ENCODE measurements around the gene MYL2.

MYL2 gene

GRCh38 chr12:110874351-110874750 is 46.0 kb downstream of the MYL2 start:
- Histone ChIP-seq H3K27me3 (replicated peaks; ENCODE audit: control insufficient read depth, insufficient read depth, low read length) (peaks cover 2% of the 10 kb centered on the region), H3K4me3 (replicated peaks; ENCODE audit: low read depth, low read length) (no peak overlapping the region), H3K36me3 (ENCODE audit: control insufficient read depth, insufficient read depth, low read length) (no peaks in the 10 kb centered on the region)
- no peak for TF ChIP-seq CTCF (IDR thresholded peaks at IDR 0.05; ENCODE audit: insufficient read depth, low read length, poor library complexity, severe bottlenecking)
- DNase-seq (ENCODE audit: extremely low read depth, insufficient read length) = no peak

GRCh38 chr12:110872100-110872499 is 48.3 kb downstream of the MYL2 start:
- DNase-seq (ENCODE audit: extremely low read depth, insufficient read length) = no peak
- Histone ChIP-seq H3K27me3 (replicated peaks; ENCODE audit: control insufficient read depth, insufficient read depth, low read length) (peaks cover 2% of the 10 kb centered on the region), H3K4me3 (replicated peaks; ENCODE audit: low read depth, low read length) (no peak overlapping the region), H3K36me3 (ENCODE audit: control insufficient read depth, insufficient read depth, low read length) (no peaks in the 10 kb centered on the region)
- TF ChIP-seq CTCF (IDR thresholded peaks at IDR 0.05; ENCODE audit: insufficient read depth, low read length, poor library complexity, severe bottlenecking) = no peak

- Histone ChIP-seq H3K4me3 (replicated peaks; ENCODE audit: low read depth, low read length) (no peak overlapping the region), H3K36me3 (ENCODE audit: control insufficient read depth, insufficient read depth, low read length) (no peaks in the 10 kb centered on the region), H3K27me3 (replicated peaks; ENCODE audit: control insufficient read depth, insufficient read depth, low read length) (peaks cover 2% of the 10 kb centered on the region)
- DNase-seq (ENCODE audit: extremely low read depth, insufficient read length) = no peak
- TF ChIP-seq CTCF (IDR thresholded peaks at IDR 0.05; ENCODE audit: insufficient read depth, low read length, poor library complexity, severe bottlenecking) = no peak
These were observed 50.6 kb downstream of the MYL2 start for GRCh38 chr12:110869803-110870202.

- DNase-seq (ENCODE audit: extremely low read depth, insufficient read length) = no peak
- no peak for TF ChIP-seq CTCF (IDR thresholded peaks at IDR 0.05; ENCODE audit: insufficient read depth, low read length, poor library complexity, severe bottlenecking)
- Histone ChIP-seq H3K27me3 (replicated peaks; ENCODE audit: control insufficient read depth, insufficient read depth, low read length) (peaks cover under 1% of the 10 kb centered on the region; the same call in 1 of the 2 replicates), H3K4me3 (replicated peaks; ENCODE audit: low read depth, low read length) (no peak overlapping the region), H3K36me3 (ENCODE audit: control insufficient read depth, insufficient read depth, low read length) (no peaks in the 10 kb centered on the region)
These were observed 51.4 kb downstream of the MYL2 start for GRCh38 chr12:110869026-110869425.

- no peak overlapping the region for H3K4me3 ChIP-seq (replicated peaks; ENCODE audit: low read depth, low read length)
- H3K36me3 ChIP-seq (ENCODE audit: control insufficient read depth, insufficient read depth, low read length) = no peaks in the 10 kb centered on the region
- TF ChIP-seq CTCF (IDR thresholded peaks at IDR 0.05; ENCODE audit: insufficient read depth, low read length, poor library complexity, severe bottlenecking) = no peak
- DNase-seq (ENCODE audit: extremely low read depth, insufficient read length) = no peak
- no peaks in the 10 kb centered on the region; the same call in 1 of the 2 replicates for H3K27me3 ChIP-seq (replicated peaks; ENCODE audit: control insufficient read depth, insufficient read depth, low read length)
These were observed 54.9 kb downstream of the MYL2 start for GRCh38 chr12:110865521-110865920.

- DNase-seq (ENCODE audit: extremely low read depth, insufficient read length) = no peak
- H3K27me3 ChIP-seq (replicated peaks; ENCODE audit: control insufficient read depth, insufficient read depth, low read length) = no peaks in the 10 kb centered on the region; the same call in 1 of the 2 replicates
- no peaks in the 10 kb centered on the region for H3K36me3 ChIP-seq (ENCODE audit: control insufficient read depth, insufficient read depth, low read length)
- no peak for TF ChIP-seq CTCF (IDR thresholded peaks at IDR 0.05; ENCODE audit: insufficient read depth, low read length, poor library complexity, severe bottlenecking)
- H3K4me3 ChIP-seq (replicated peaks; ENCODE audit: low read depth, low read length) = no peak overlapping the region
These were observed 57.2 kb downstream of the MYL2 start for GRCh38 chr12:110863161-110863560.
